Activated effector memory CD4-positive, alpha-beta T cell treated with Interleukin-2 at 50 U/mL for 16 hours (primary cell): ENCODE results near the gene TRIM63.

Experiments used
- DNase-seq: peaks from one replicate; pipeline ENCODE4 v3.0.0-alpha.2; 2020

The TRIM63 gene

GRCh38 chr1:26031611-26032220 is 35.7 kb downstream of the TRIM63 start:
- no peak for DNase-seq

GRCh38 chr1:26031196-26031595 is 36.2 kb downstream of the TRIM63 start:
- no peak for DNase-seq

GRCh38 chr1:26029864-26030481 is 37.5 kb downstream of the TRIM63 start:
- no peak for DNase-seq

- no peak for DNase-seq
Observed at GRCh38 chr1:26029054-26029863, 38.2 kb downstream of the TRIM63 start.

GRCh38 chr1:26028490-26028980 is 38.9 kb downstream of the TRIM63 start:
- no peak for DNase-seq

GRCh38 chr1:26027716-26028489 is 39.5 kb downstream of the TRIM63 start:
- no peak for DNase-seq

- DNase-seq = no peak
Observed at GRCh38 chr1:26025517-26025916, 41.9 kb downstream of the TRIM63 start.

GRCh38 chr1:26025060-26025459 is 42.4 kb downstream of the TRIM63 start:
- no peak for DNase-seq

GRCh38 chr1:26023826-26024225 is 43.6 kb downstream of the TRIM63 start:
- no peak for DNase-seq

- no peak for DNase-seq
Observed at GRCh38 chr1:26023009-26023408, 44.4 kb downstream of the TRIM63 start.

- DNase-seq = no peak
Observed at GRCh38 chr1:26022404-26022779, 45.0 kb downstream of the TRIM63 start.

GRCh38 chr1:26021647-26022403 is 45.6 kb downstream of the TRIM63 start, which contains the start of gene EXTL1:
TSS of gene EXTL1 (plus strand) at chr1:26021775. CDS start at chr1:26022647, 872 bp downstream.
- DNase-seq = no peak

GRCh38 chr1:26020941-26021646 is 46.3 kb downstream of the TRIM63 start:
- no peak for DNase-seq

GRCh38 chr1:26020330-26020768 is 47.1 kb downstream of the TRIM63 start:
- no peak for DNase-seq

- DNase-seq = no peak
Observed at GRCh38 chr1:26019641-26020315, 47.7 kb downstream of the TRIM63 start.

- DNase-seq = no peak
Observed at GRCh38 chr1:26017606-26018005, 49.8 kb downstream of the TRIM63 start.

GRCh38 chr1:26016953-26017545 is 50.4 kb downstream of the TRIM63 start:
- DNase-seq = no peak

GRCh38 chr1:26016258-26016952 is 51.0 kb downstream of the TRIM63 start:
- DNase-seq = no peak

- no peak for DNase-seq
Observed at GRCh38 chr1:26015358-26015757, 52.1 kb downstream of the TRIM63 start.

- DNase-seq = no peak
Observed at GRCh38 chr1:26014179-26014578, 53.3 kb downstream of the TRIM63 start.
